Endothelial cell of umbilical vein (primary cell): Measurements from ENCODE around the gene APOL5. TPM values are rescaled to one million over a fixed set of nuclear protein-coding genes. Genes with fewer than 3 reads are reported as not detected.

Experiments used
- BruUV-seq: library from RNA; stranded (reverse); fragments of 400-500 nt; replicated peaks from 2 replicates; lab custom pipeline; 2021; lab: Mats Ljungman, UMichigan
- CTCF ChIA-PET: fragments of 300-600, 350-600 bp; sonication (Branson Sonifier 250); formaldehyde crosslinking; loops from one replicate; lab custom pipeline; 2021; ENCODE audit warnings: antibody characterized with exemption, inconsistent platforms; lab: Charles Lee
- POLR2A ChIA-PET: fragments of 300-600, 350-600 bp; sonication (Branson Sonifier 250); formaldehyde crosslinking; loops from one replicate; lab custom pipeline; 2021; ENCODE audit warnings: antibody characterized with exemption, inconsistent platforms; lab: Charles Lee
- DNase-seq: peaks from one replicate; pipeline ENCODE4 v3.0.0-alpha.2; 2011; ENCODE audit warnings: low read depth, low spot score
- FAIRE-seq: peaks from 2 replicates; lab custom pipeline; 2011; peaks lifted over from hg19 to GRCh38; lab: Jason Lieb, UNC
- H2AFZ ChIP-seq: 2 replicates; pipeline ENCODE4 v1.6.0; 2012; ENCODE audit warnings: low read depth, low read length, control low read depth, inconsistent platforms
- H3K27ac ChIP-seq: 2 replicates; pipeline ENCODE4 v1.5.1; 2011; ENCODE audit warnings: low read depth, mild to moderate bottlenecking, control low read depth, low read length, moderate library complexity; ENCODE audit not compliant: insufficient read depth
- H3K27me3 ChIP-seq, 2 experiments: 2 replicates each; pipeline versions ENCODE4 v1.6.0 to v1.6.1; 2011; ENCODE audit warnings: low read length in 2 of 2, mixed read lengths in 1 of 2; ENCODE audit not compliant: control insufficient read depth in 2 of 2, insufficient read depth in 2 of 2
- H3K36me3 ChIP-seq, 2 experiments: 2 replicates in 1 of 2; 3 replicates in 1 of 2; pipeline ENCODE4 v1.5.1; 2011; ENCODE audit warnings: low read length in 2 of 2, mild to moderate bottlenecking in 1 of 2, moderate library complexity in 1 of 2; ENCODE audit not compliant: control insufficient read depth in 2 of 2, insufficient read depth in 2 of 2; ENCODE audit errors: extremely low read depth in 1 of 2
- H3K4me1 ChIP-seq: 3 replicates; pipeline ENCODE4 v1.5.1; 2011; ENCODE audit warnings: mild to moderate bottlenecking, low read length; ENCODE audit not compliant: control insufficient read depth, insufficient read depth; ENCODE audit errors: extremely low read depth
- H3K4me2 ChIP-seq: 2 replicates; pipeline ENCODE4 v1.6.1; 2011; ENCODE audit warnings: low read length, control low read depth, mixed read lengths; ENCODE audit not compliant: insufficient read depth
- H3K4me3 ChIP-seq, 3 experiments: fragments of 200-600 bp in 1 of 3; sonication (generic), shearing (Covaris generic) in 1 of 3; replicated peaks in 1 of 3; 2 replicates each; pipeline ENCODE4 v1.5.1; 2011 to 2016; ENCODE audit warnings: control low read depth in 3 of 3, low read length in 3 of 3, mild to moderate bottlenecking in 2 of 3, inconsistent platforms in 1 of 3, low read depth in 1 of 3, moderate library complexity in 1 of 3; ENCODE audit not compliant: insufficient read depth in 1 of 3
- H3K79me2 ChIP-seq: 2 replicates; pipeline ENCODE4 v1.6.0; 2012; ENCODE audit warnings: low read length, inconsistent platforms; ENCODE audit not compliant: control insufficient read depth, insufficient read depth
- H3K9ac ChIP-seq: replicated peaks from 2 replicates; pipeline ENCODE3; 2011; ENCODE audit warnings: low read length, control low read depth; ENCODE audit not compliant: insufficient read depth; ENCODE audit errors: extremely low read depth
- H3K9me1 ChIP-seq: replicated peaks from 3 replicates; pipeline ENCODE4 v1.6.0; 2011; ENCODE audit warnings: mild to moderate bottlenecking, low read length; ENCODE audit not compliant: control insufficient read depth, insufficient read depth; ENCODE audit errors: extremely low read depth
- H3K9me3 ChIP-seq: replicated peaks from 2 replicates; pipeline ENCODE4 v1.5.1; 2012; ENCODE audit warnings: low read length, inconsistent platforms; ENCODE audit not compliant: control insufficient read depth, insufficient read depth
- H4K20me1 ChIP-seq: replicated peaks from 2 replicates; pipeline ENCODE3; 2011; ENCODE audit warnings: mild to moderate bottlenecking, low read length; ENCODE audit not compliant: control insufficient read depth, insufficient read depth; ENCODE audit errors: extremely low read depth
- CTCF ChIP-seq, 2 donors: IDR thresholded peaks; 1 replicate in 1 of 2; 2 replicates in 1 of 2; pipeline ENCODE4 v1.5.1; 2011; ENCODE audit warnings: low read length in 2 of 2, mild to moderate bottlenecking in 2 of 2, moderate library complexity in 2 of 2, control low read depth in 1 of 2, inconsistent platforms in 1 of 2, low read depth in 1 of 2; ENCODE audit not compliant: insufficient read depth in 1 of 2; ENCODE audit errors: extremely low read depth in 1 of 2
- EZH2 ChIP-seq: IDR thresholded peaks from 2 replicates; pipeline ENCODE4 v1.6.1; 2012; ENCODE audit warnings: borderline replicate concordance, low read depth, mild to moderate bottlenecking, moderate library complexity, low read length, inconsistent platforms; ENCODE audit not compliant: severe bottlenecking
- FOS ChIP-seq: IDR thresholded peaks from 2 replicates; pipeline ENCODE4 v1.6.1; 2011; ENCODE audit warnings: mild to moderate bottlenecking, low read length, moderate library complexity, borderline replicate concordance; ENCODE audit not compliant: insufficient read depth
- GATA2 ChIP-seq: IDR thresholded peaks from 2 replicates; pipeline ENCODE4 v1.7.0; 2011; ENCODE audit warnings: low read depth, mild to moderate bottlenecking, moderate library complexity, mixed read lengths, low read length; ENCODE audit not compliant: insufficient read length, insufficient read depth
- JUN ChIP-seq: IDR thresholded peaks from 2 replicates; pipeline ENCODE4 v1.6.1; 2011; ENCODE audit warnings: borderline replicate concordance, low read depth; ENCODE audit not compliant: insufficient read length, insufficient read depth
- MYC ChIP-seq: IDR thresholded peaks from one replicate; pipeline ENCODE4 v1.6.1; 2011; ENCODE audit warnings: mild to moderate bottlenecking, low read depth, low read length
- POLR2A ChIP-seq: IDR thresholded peaks from 2 replicates; pipeline ENCODE4 v1.6.1; 2012; ENCODE audit warnings: low read depth, mild to moderate bottlenecking, control low read depth, low read length
- POLR2AphosphoS5 ChIP-seq: IDR thresholded peaks from 2 replicates; pipeline ENCODE4 v1.6.1; 2012; ENCODE audit warnings: low read depth, mild to moderate bottlenecking, control low read depth, low read length, moderate library complexity; ENCODE audit not compliant: insufficient read depth
- dilution Hi-C: fragments of 300-500 bp; cut with MboI; formaldehyde crosslinking; loops from one replicate; pipeline ENCODE4 v1.15.0; 2019; ENCODE audit warnings: low sequenced_read_pairs; ENCODE audit not compliant: extremely low pct_ligation_motif_present
- intact Hi-C: fragments of 100-400 bp; cut with micrococcal nuclease; formaldehyde crosslinking; loops from one replicate; pipeline ENCODE4 v1.10.0; 2022
- polyA plus RNA-seq, 4 experiments: library from polyadenylated mRNA; depleted of rRNA in 3 of 4; stranded (reverse) in 3 of 4; unstranded in 1 of 4; fragments of >200 nt; gene quantifications; 2 replicates each; pipeline versions ENCODE4 v1.2.1 to v1.2.3, GENCODE V29; 2011 to 2012; ENCODE audit warnings: missing spikeins in 1 of 4
- total RNA-seq: library from RNA; stranded (reverse); gene quantifications from 2 replicates; pipeline ENCODE4 v1.2.3, GENCODE V29; 2021
- TF ChIP-seq, protein P1 (sequence below): IDR thresholded peaks from 2 replicates; pipeline ENCODE4 v1.6.1; 2011; ENCODE audit not compliant: insufficient read depth, insufficient read length

Gene APOL5
- total and polyA plus RNA-seq, 2 donors (not counting 3 experiments of a cell fraction or from before 2014, with no cell fraction given) = not detected

GRCh38 chr22:35732116-35732515, 14.4 kb downstream of the APOL5 start:
- no peak for DNase-seq
- no peak overlapping the region for H3K9ac ChIP-seq
- no peak overlapping the region for H2AFZ ChIP-seq
- H3K27me3 ChIP-seq = no peaks in the 10 kb centered on the region
- no peak overlapping the region for H3K4me3 ChIP-seq
- no peak overlapping the region for H3K4me2 ChIP-seq
- H3K27ac ChIP-seq = no peak overlapping the region
- H3K4me1 ChIP-seq = no peaks in the 10 kb centered on the region
- peaks cover 0 to 2% of the 10 kb centered on the region in 2 experiments for H3K36me3 ChIP-seq
- dilution Hi-C loops = no loop called here
- no peak for TF ChIP-seq POLR2AphosphoS5
- no peak for TF ChIP-seq GATA2
- no peak for TF ChIP-seq JUN
- no peak for TF ChIP-seq MYC
- TF ChIP-seq, protein P1, sequence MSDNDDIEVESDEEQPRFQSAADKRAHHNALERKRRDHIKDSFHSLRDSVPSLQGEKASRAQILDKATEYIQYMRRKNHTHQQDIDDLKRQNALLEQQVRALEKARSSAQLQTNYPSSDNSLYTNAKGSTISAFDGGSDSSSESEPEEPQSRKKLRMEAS = no peak
- no peak for TF ChIP-seq POLR2A
- no peak for TF ChIP-seq FOS
- TF ChIP-seq EZH2 = no peak
- TF ChIP-seq CTCF (IDR thresholded peaks at IDR 0.05; ENCODE audit: extremely low read depth in 1 of 2, insufficient read depth in 1 of 2, low read depth in 1 of 2, low read length in 2 of 2) = no peak
- no peaks in the 10 kb centered on the region for H3K79me2 ChIP-seq
- H4K20me1 ChIP-seq = no peaks in the 10 kb centered on the region
- POLR2A ChIA-PET = no interaction called here
- no peaks in the 10 kb centered on the region for H3K9me1 ChIP-seq
- intact Hi-C loops = loop anchor here (10.0 kb wide), 1 partner anchor 87 kb away; the partner anchor contains the start of gene APOL6
- H3K9me3 ChIP-seq = no peaks in the 10 kb centered on the region
- CTCF ChIA-PET = no interaction called here
- no TSS peak for BruUV-seq
- no peak for FAIRE-seq
